H1 (cell line): ENCODE measurements around the gene CCDC28B. TPM values are rescaled to one million over a fixed set of nuclear protein-coding genes. Genes with fewer than 3 reads are reported as not detected.

Experiments
- CTCF ChIA-PET: fragments of 300-600 bp; sonication (Branson Sonifier 250); formaldehyde crosslinking; loops from one replicate; lab custom pipeline; 2021; ENCODE audit not compliant: partially characterized antibody; lab: Charles Lee
- POLR2A ChIA-PET: fragments of 300-600 bp; sonication (Branson Sonifier 250); formaldehyde crosslinking; loops from one replicate; lab custom pipeline; 2021; ENCODE audit warnings: inconsistent platforms; ENCODE audit not compliant: partially characterized antibody; lab: Charles Lee
- DNase-seq, 2 experiments: peaks; one replicate each; pipeline versions ENCODE4 v3.0.0 to v3.0.0-alpha.2; 2010 to 2022; ENCODE audit warnings: low spot score in 2 of 2, low read depth in 1 of 2, mixed read lengths in 1 of 2
- FAIRE-seq: peaks from 2 replicates; lab custom pipeline; 2011; peaks lifted over from hg19 to GRCh38; lab: Jason Lieb, UNC
- H2AFZ ChIP-seq: 2 replicates; pipeline ENCODE4 v1.8.1; 2012; ENCODE audit warnings: low read length, inconsistent platforms
- H2AK5ac ChIP-seq: 2 replicates; pipeline ENCODE4 v1.6.1; 2013; ENCODE audit warnings: low read depth, low read length
- H2BK120ac ChIP-seq: replicated peaks from 2 replicates; pipeline ENCODE3; 2013; ENCODE audit warnings: low read depth, low read length, inconsistent platforms
- H2BK12ac ChIP-seq: 2 replicates; pipeline ENCODE4 v1.6.1; 2013; ENCODE audit warnings: low read depth, low read length
- H2BK15ac ChIP-seq: 2 replicates; pipeline ENCODE4 v1.6.1; 2013; ENCODE audit warnings: low read length
- H2BK20ac ChIP-seq: 2 replicates; pipeline ENCODE4 v1.6.1; 2013; ENCODE audit warnings: low read length
- H2BK5ac ChIP-seq: 2 replicates; pipeline ENCODE4 v1.6.1; 2013; ENCODE audit warnings: low read depth, low read length
- H3K14ac ChIP-seq: 2 replicates; pipeline ENCODE4 v1.6.1; 2013; ENCODE audit warnings: inconsistent platforms; ENCODE audit not compliant: insufficient read length
- H3K18ac ChIP-seq: 2 replicates; pipeline ENCODE4 v1.6.1; 2013; ENCODE audit warnings: low read length; ENCODE audit errors: extremely low read depth
- H3K23ac ChIP-seq: 2 replicates; pipeline ENCODE4 v1.6.1; 2013; ENCODE audit warnings: inconsistent platforms; ENCODE audit not compliant: insufficient read length
- H3K23me2 ChIP-seq: 2 replicates; pipeline ENCODE4 v1.6.1; 2013; ENCODE audit warnings: low read depth, low read length
- H3K27ac ChIP-seq: 2 replicates; pipeline ENCODE4 v1.6.1; 2011; ENCODE audit warnings: low read depth, low read length, inconsistent platforms
- H3K27me3 ChIP-seq, 4 experiments: replicated peaks in 1 of 4; 1 replicate in 1 of 4; 2 replicates in 3 of 4; pipeline versions ENCODE4 v1.6.1 to v1.8.1; 2011 to 2013; ENCODE audit warnings: low read length in 3 of 4, mild to moderate bottlenecking in 3 of 4, inconsistent platforms in 2 of 4, mixed read lengths in 2 of 4, moderate library complexity in 1 of 4; ENCODE audit not compliant: control insufficient read depth in 3 of 4, insufficient read depth in 3 of 4; ENCODE audit errors: extremely low read depth in 1 of 4
- H3K36me3 ChIP-seq, 4 experiments: 2 replicates each; pipeline versions ENCODE4 v1.6.1 to v1.8.1; 2011 to 2013; ENCODE audit warnings: mild to moderate bottlenecking in 4 of 4, low read length in 3 of 4, moderate library complexity in 2 of 4, control low read depth in 1 of 4, inconsistent platforms in 1 of 4; ENCODE audit not compliant: insufficient read depth in 4 of 4, control insufficient read depth in 2 of 4
- H3K4ac ChIP-seq: replicated peaks from 2 replicates; pipeline ENCODE3; 2013; ENCODE audit warnings: low read length, low read depth, mixed read lengths, inconsistent platforms; ENCODE audit not compliant: insufficient read length
- H3K4me1 ChIP-seq, 4 experiments: replicated peaks in 1 of 4; 1 replicate in 1 of 4; 2 replicates in 3 of 4; pipeline versions ENCODE4 v1.6.1 to v1.8.1; 2011 to 2013; ENCODE audit warnings: low read length in 3 of 4, inconsistent platforms in 2 of 4, mixed read lengths in 1 of 4; ENCODE audit not compliant: insufficient read depth in 4 of 4, control insufficient read depth in 3 of 4
- H3K4me2 ChIP-seq, 2 experiments: 2 replicates each; pipeline versions ENCODE4 v1.6.1 to v1.8.1; 2011 to 2013; ENCODE audit warnings: low read depth in 2 of 2, low read length in 2 of 2, control low read depth in 1 of 2, inconsistent platforms in 1 of 2, mild to moderate bottlenecking in 1 of 2; ENCODE audit not compliant: insufficient read depth in 1 of 2
- H3K4me3 ChIP-seq, 4 experiments: fragments of 200-600, 300-600 bp in 1 of 4; sonication (generic), shearing (Covaris generic), sonication (Bioruptor Twin) in 1 of 4; 2 replicates each; pipeline versions ENCODE4 v1.5.1 to v1.8.1; 2011 to 2016; ENCODE audit warnings: low read length in 4 of 4, low read depth in 3 of 4, control low read depth in 2 of 4, inconsistent platforms in 2 of 4, mild to moderate bottlenecking in 2 of 4, mixed read lengths in 1 of 4, moderate library complexity in 1 of 4; ENCODE audit not compliant: insufficient read depth in 2 of 4; ENCODE audit errors: extremely low read depth in 1 of 4
- H3K56ac ChIP-seq: replicated peaks from 2 replicates; pipeline ENCODE3; 2013; ENCODE audit warnings: low read depth, mild to moderate bottlenecking, mixed read lengths, low read length, inconsistent platforms; ENCODE audit not compliant: insufficient read length
- H3K79me1 ChIP-seq: 2 replicates; pipeline ENCODE4 v1.6.1; 2013; ENCODE audit warnings: low read depth, low read length, control low read depth
- H3K79me2 ChIP-seq, 2 experiments: 2 replicates each; pipeline versions ENCODE4 v1.6.1 to v1.8.1; 2012 to 2013; ENCODE audit warnings: low read length in 2 of 2, mild to moderate bottlenecking in 2 of 2, inconsistent platforms in 1 of 2; ENCODE audit not compliant: insufficient read depth in 2 of 2, control insufficient read depth in 1 of 2
- H3K9ac ChIP-seq, 4 experiments: replicated peaks in 1 of 4; 1 replicate in 1 of 4; 2 replicates in 3 of 4; pipeline versions ENCODE4 v1.6.1 to v1.8.1; 2011 to 2013; ENCODE audit warnings: low read depth in 3 of 4, low read length in 3 of 4, control low read depth in 2 of 4, mild to moderate bottlenecking in 2 of 4, moderate library complexity in 2 of 4, inconsistent platforms in 1 of 4; ENCODE audit errors: extremely low read depth in 1 of 4
- H3K9me3 ChIP-seq, 2 experiments: 2 replicates each; pipeline versions ENCODE4 v1.6.1 to v1.8.1; 2012 to 2013; ENCODE audit warnings: mild to moderate bottlenecking in 2 of 2, moderate library complexity in 2 of 2, control low read depth in 1 of 2, inconsistent platforms in 1 of 2, low read depth in 1 of 2, low read length in 1 of 2, mixed read lengths in 1 of 2; ENCODE audit not compliant: insufficient read depth in 2 of 2
- H4K20me1 ChIP-seq, 2 experiments: replicated peaks in 1 of 2; 2 replicates each; pipeline versions ENCODE3 to v1.8.1; 2011 to 2013; ENCODE audit warnings: inconsistent platforms in 2 of 2, low read length in 2 of 2, mild to moderate bottlenecking in 1 of 2; ENCODE audit not compliant: insufficient read depth in 2 of 2, control insufficient read depth in 1 of 2
- H4K5ac ChIP-seq: 2 replicates; pipeline ENCODE4 v1.6.1; 2013; ENCODE audit warnings: low read length, low read depth, mixed read lengths, inconsistent platforms; ENCODE audit not compliant: insufficient read length
- H4K8ac ChIP-seq: 2 replicates; pipeline ENCODE4 v1.8.0; 2013; ENCODE audit warnings: mild to moderate bottlenecking, moderate library complexity, low read length, inconsistent platforms; ENCODE audit not compliant: insufficient read depth; ENCODE audit errors: extremely low read depth
- H4K91ac ChIP-seq: replicated peaks from 2 replicates; pipeline ENCODE3; 2013; ENCODE audit warnings: low read length, mixed read lengths, inconsistent platforms; ENCODE audit not compliant: insufficient read length
- ATF2 ChIP-seq: IDR thresholded peaks from 2 replicates; pipeline ENCODE4 v1.6.1; 2012; ENCODE audit warnings: low read length, inconsistent platforms
- E2F6 ChIP-seq: IDR thresholded peaks from 2 replicates; pipeline ENCODE4 v1.6.1; 2012; ENCODE audit warnings: inconsistent platforms
- EZH2 ChIP-seq: fragments of 200-600 bp; sonication (generic); IDR thresholded peaks from 2 replicates; pipeline ENCODE4 v1.7.1; 2012; ENCODE audit warnings: low read depth, mild to moderate bottlenecking, moderate library complexity, low read length, inconsistent platforms; ENCODE audit not compliant: severe bottlenecking
- HDAC6 ChIP-seq: IDR thresholded peaks from one replicate; pipeline ENCODE4 v1.7.1; 2012; ENCODE audit warnings: low read depth, mild to moderate bottlenecking, inconsistent platforms, low read length, moderate library complexity
- MAFK ChIP-seq: IDR thresholded peaks from 2 replicates; pipeline ENCODE4 v1.6.1; 2012; ENCODE audit warnings: low read depth, mild to moderate bottlenecking, improper control_type of control experiment, low read length
- MAX ChIP-seq: IDR thresholded peaks from 2 replicates; pipeline ENCODE4 v1.6.1; 2012; ENCODE audit warnings: inconsistent platforms
- SIN3A ChIP-seq, 2 experiments: IDR thresholded peaks in 1 of 2; conservative IDR thresholded peaks in 1 of 2; 2 replicates each; pipeline ENCODE4 v1.6.1; 2011 to 2012; ENCODE audit warnings: low read length in 2 of 2, improper control_type of control experiment in 1 of 2, low read depth in 1 of 2, mild to moderate bottlenecking in 1 of 2
- SP2 ChIP-seq: IDR thresholded peaks from 2 replicates; pipeline ENCODE4 v1.6.1; 2012; ENCODE audit warnings: mild to moderate bottlenecking, low read length, inconsistent platforms
- TAF7 ChIP-seq: optimal IDR thresholded peaks from 2 replicates; pipeline ENCODE3; 2011; ENCODE audit warnings: low read depth, mild to moderate bottlenecking, inconsistent platforms, low read length, moderate library complexity, borderline replicate concordance
- TCF12 ChIP-seq: IDR thresholded peaks from 2 replicates; pipeline ENCODE4 v1.6.1; 2011; ENCODE audit warnings: low read depth, mild to moderate bottlenecking, low read length
- YY1 ChIP-seq: IDR thresholded peaks from 2 replicates; pipeline ENCODE4 v1.6.1; 2011; ENCODE audit warnings: low read depth, mild to moderate bottlenecking, low read length
- WGBS, 2 experiments: shearing (Covaris generic) in 1 of 2; methylation state at CpG; one replicate each; pipeline versions ENCODE4 v1.1.6 to v1.1.7; 2013 to 2015; ENCODE audit warnings: low lambda C conversion rate in 2 of 2, mixed read lengths in 2 of 2, inconsistent platforms in 1 of 2, low coverage in 1 of 2, missing lambda C conversion rate in 1 of 2; ENCODE audit not compliant: insufficient replicate concordance in 2 of 2, insufficient coverage in 1 of 2, insufficient read length in 1 of 2; ENCODE audit errors: extremely low coverage in 1 of 2, missing lambda C conversion rate in 1 of 2; 5-methylcytosine and 5-hydroxymethylcytosine counted together
- polyA plus RNA-seq, 7 experiments: library from polyadenylated mRNA; depleted of rRNA in 3 of 7; stranded (reverse) in 5 of 7; unstranded in 2 of 7; fragments of >200 nt in 5 of 7; fragments of 200-250 nt in 2 of 7; gene quantifications; 1 replicate in 5 of 7; 2 replicates in 1 of 7; 4 replicates in 1 of 7; pipeline versions ENCODE4 v1.2.1 to v1.2.3, GENCODE V29; 2011 to 2013; ENCODE audit warnings: missing spikeins in 2 of 7, mixed read lengths in 2 of 7
- total RNA-seq: library from RNA; stranded (reverse); fragmentation: NEBNext Ultra II Directional; extraction: Animal tissue kit (Norgen Biotek cat#: 25700); gene quantifications from 2 replicates; pipeline ENCODE4 v1.2.1, GENCODE V29; 2021

Gene CCDC28B
- total and polyA plus RNA-seq, 2 of the 8 experiments (the other 6 are each of a cell fraction or from before 2014, with no cell fraction given), result 16.7 to 17.1 TPM

- no peaks in the 10 kb centered on the region for H3K9me3 ChIP-seq
- H2AK5ac ChIP-seq, result no peak overlapping the region
- DNase-seq, result no peak
- H3K18ac ChIP-seq, result no peak overlapping the region
- FAIRE-seq, result no peak
- H3K79me1 ChIP-seq, result no peaks in the 10 kb centered on the region
- no peak overlapping the region for H2BK120ac ChIP-seq
- peaks cover 22 to 71% (median 64%) of the 10 kb centered on the region in 4 experiments for H3K36me3 ChIP-seq
- H3K14ac ChIP-seq, result no peak overlapping the region
- no peak overlapping the region for H3K56ac ChIP-seq
- H3K4ac ChIP-seq, result no peak overlapping the region
- no peak overlapping the region for H3K4me2 ChIP-seq
- no peak overlapping the region for H2AFZ ChIP-seq
- H2BK20ac ChIP-seq, result no peak overlapping the region
- H3K23ac ChIP-seq, result no peak overlapping the region
- no peaks in the 10 kb centered on the region; the same call in 1 of the 2 replicates for H3K23me2 ChIP-seq
- H2BK12ac ChIP-seq, result no peak overlapping the region
- H4K20me1 ChIP-seq, result peaks cover 2% of the 10 kb centered on the region in 2 experiments
- no peak overlapping the region for H4K5ac ChIP-seq
- no peak overlapping the region for H2BK15ac ChIP-seq
- H3K79me2 ChIP-seq, result no peaks in the 10 kb centered on the region
- no peak overlapping the region for H3K27ac ChIP-seq
- H3K4me3 ChIP-seq, result no peak overlapping the region
- H3K27me3 ChIP-seq, result no peaks in the 10 kb centered on the region
- H4K8ac ChIP-seq, result no peak overlapping the region
- H2BK5ac ChIP-seq, result no peak overlapping the region
- H3K9ac ChIP-seq, result no peak overlapping the region
- WGBS, 2 experiments, result 85% methylated on average over 3 of the region's 3 CpGs; no CpG with 5 or more reads in 1 of the 2 experiments
- H4K91ac ChIP-seq, result no peak overlapping the region
- CTCF ChIA-PET, result no interaction called here
- POLR2A ChIA-PET, result interaction anchor here (1.0 kb wide), 1 partner anchor 41 kb away, joined by 3 read pairs; the partner anchor contains the start of gene CCDC28B
- no peaks in the 10 kb centered on the region for H3K4me1 ChIP-seq
- TF ChIP-seq MAX (no peak), YY1 (no peak), HDAC6 (no peak), SIN3A (conservative IDR thresholded peaks at IDR 0.05 in 1 of 2, IDR thresholded peaks at IDR 0.05 in 1 of 2; ENCODE audit: low read depth in 1 of 2, low read length in 2 of 2) (no peak), SP2 (no peak), ATF2 (no peak), TAF7 (no peak), EZH2 (no peak), MAFK (no peak), E2F6 (no peak), TCF12 (no peak)
Measured at GRCh38 chr1:32159189-32159588, 41.2 kb upstream of the CCDC28B start.
